Measurements from ENCODE around the gene SAMD8. TPM values are rescaled to one million over a fixed set of nuclear protein-coding genes. Genes with fewer than 3 reads are reported as not detected.

The SAMD8 gene
- total and polyA plus RNA-seq, 2 experiments from 2014 or later = 10.7 to 29.2 TPM

DNA sequence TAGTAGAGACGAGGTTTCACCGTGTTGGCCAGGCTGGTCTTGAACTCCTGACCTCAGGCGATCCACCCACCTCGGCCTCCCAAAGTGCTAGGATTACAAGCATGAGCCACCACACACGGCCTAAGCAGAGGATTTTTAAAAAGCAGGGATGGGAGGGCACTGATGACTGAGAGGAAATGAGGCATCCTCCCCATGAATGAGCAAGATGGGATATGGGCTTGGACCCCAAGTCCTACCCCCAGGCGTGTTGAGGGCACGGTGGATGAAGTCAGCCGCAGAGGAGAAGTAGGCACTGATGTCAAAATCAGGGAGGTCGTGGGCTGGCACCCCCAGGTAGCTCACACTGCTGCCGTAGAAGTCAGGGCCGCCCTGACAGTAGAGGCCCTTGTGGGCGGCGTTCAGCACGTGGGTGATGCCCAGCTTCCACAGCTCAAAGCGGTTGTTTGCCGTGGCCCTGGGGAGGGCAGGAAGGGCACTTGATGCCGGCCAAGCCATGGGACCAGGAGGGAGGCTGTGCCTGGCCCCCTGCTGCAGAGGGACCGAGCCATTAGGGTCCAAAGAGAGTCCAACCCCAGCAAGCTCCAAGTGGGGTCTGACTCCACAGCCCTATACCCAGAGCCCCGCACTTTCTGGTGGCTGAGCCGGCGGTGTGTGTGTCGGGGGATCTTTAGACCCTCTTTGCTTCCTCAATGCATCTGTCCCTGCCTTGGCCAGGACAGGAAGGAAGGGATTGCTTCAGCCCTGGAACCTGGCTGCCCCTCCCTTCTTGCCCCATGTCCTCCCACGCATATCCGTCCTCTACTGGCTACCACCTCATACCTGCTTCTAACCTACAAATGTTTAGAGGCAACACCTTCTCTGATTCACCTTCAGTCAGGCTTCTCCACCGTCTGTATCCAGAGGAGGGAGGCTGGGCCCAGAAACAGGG, 3.4 kb upstream of the SAMD8 start:
- TF ChIP-seq EZH2 (IDR thresholded peaks at IDR 0.05; ENCODE audit: borderline replicate concordance) (no peak), EZH2phosphoT487 (IDR thresholded peaks at IDR 0.05; ENCODE audit: low read depth, severe bottlenecking, unreplicated experiment) (no peak)
- TF ChIP-seq, protein P1, sequence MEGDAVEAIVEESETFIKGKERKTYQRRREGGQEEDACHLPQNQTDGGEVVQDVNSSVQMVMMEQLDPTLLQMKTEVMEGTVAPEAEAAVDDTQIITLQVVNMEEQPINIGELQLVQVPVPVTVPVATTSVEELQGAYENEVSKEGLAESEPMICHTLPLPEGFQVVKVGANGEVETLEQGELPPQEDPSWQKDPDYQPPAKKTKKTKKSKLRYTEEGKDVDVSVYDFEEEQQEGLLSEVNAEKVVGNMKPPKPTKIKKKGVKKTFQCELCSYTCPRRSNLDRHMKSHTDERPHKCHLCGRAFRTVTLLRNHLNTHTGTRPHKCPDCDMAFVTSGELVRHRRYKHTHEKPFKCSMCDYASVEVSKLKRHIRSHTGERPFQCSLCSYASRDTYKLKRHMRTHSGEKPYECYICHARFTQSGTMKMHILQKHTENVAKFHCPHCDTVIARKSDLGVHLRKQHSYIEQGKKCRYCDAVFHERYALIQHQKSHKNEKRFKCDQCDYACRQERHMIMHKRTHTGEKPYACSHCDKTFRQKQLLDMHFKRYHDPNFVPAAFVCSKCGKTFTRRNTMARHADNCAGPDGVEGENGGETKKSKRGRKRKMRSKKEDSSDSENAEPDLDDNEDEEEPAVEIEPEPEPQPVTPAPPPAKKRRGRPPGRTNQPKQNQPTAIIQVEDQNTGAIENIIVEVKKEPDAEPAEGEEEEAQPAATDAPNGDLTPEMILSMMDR (IDR thresholded peaks at IDR 0.05; ENCODE audit: poor library complexity) = no peak
- no peak overlapping the region for H3K4me2 ChIP-seq
- H3K36me3 ChIP-seq (replicated peaks; ENCODE audit: insufficient read depth, low read depth) = no peaks in the 10 kb centered on the region
- peaks cover 5% of the 10 kb centered on the region for H3K4me1 ChIP-seq (ENCODE audit: insufficient read depth)
- H3K9me3 ChIP-seq (ENCODE audit: low read depth) = no peaks in the 10 kb centered on the region
- H3K4me3 ChIP-seq = no peak overlapping the region
- DNase-seq (ENCODE audit: low spot score) = no peak
- peaks cover 5% of the 10 kb centered on the region for H3K79me2 ChIP-seq
- no peaks in the 10 kb centered on the region for H4K20me1 ChIP-seq (ENCODE audit: insufficient read depth, poor library complexity, severe bottlenecking)
- H3K9me2 ChIP-seq (replicated peaks; ENCODE audit: insufficient read depth) = no peaks in the 10 kb centered on the region
- peak overlapping the region; percentile 24 for H2AFZ ChIP-seq
- 91% methylated on average over 25 of the region's 25 CpGs for WGBS (ENCODE audit: low lambda C conversion rate, missing lambda C conversion rate)
- peak overlapping the region; percentile 40 for H3K27ac ChIP-seq
- H3K27me3 ChIP-seq = no peaks in the 10 kb centered on the region

DNA sequence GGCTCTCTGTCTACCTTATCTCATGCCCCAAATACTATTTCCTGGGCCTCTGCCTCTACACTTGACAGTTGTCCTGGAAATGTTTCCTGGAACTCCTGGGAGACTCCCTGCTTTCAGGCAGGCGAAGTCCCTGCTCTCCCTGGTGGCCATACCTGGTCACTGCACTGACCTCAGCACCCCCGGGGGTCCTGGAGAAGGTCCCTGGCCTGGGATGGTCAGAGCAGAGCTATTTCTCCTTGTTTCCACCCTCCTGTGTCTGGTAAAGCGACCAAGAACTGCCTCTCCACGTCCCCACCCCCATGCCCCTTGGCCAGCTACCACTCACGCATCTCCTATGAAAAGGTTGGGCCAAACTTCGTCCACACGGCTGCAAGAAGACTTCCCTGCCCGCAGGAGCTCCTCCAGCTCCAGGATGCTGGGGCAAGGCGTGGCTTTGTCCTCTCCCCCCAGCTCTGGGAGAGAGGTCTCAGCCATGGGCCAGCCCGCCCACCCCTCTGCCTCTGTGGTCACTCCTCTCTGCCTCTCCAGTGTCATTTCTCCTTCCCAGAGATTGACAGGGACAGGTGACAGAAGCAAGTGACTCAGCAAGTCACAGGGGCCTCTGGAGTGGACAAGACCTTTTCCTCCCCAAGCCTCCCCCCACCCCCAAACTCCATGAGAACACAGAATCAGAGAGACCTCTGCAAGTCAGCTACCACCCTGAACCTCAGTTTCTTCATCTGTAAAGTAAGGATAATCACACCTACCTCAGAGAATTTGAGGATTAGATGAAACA, 2.6 kb upstream of the SAMD8 start:
- no peaks in the 10 kb centered on the region for H3K36me3 ChIP-seq (replicated peaks; ENCODE audit: insufficient read depth, low read depth)
- H3K79me2 ChIP-seq = peaks cover 14% of the 10 kb centered on the region
- H3K9me3 ChIP-seq (ENCODE audit: low read depth) = no peaks in the 10 kb centered on the region
- peaks cover 6% of the 10 kb centered on the region for H4K20me1 ChIP-seq (ENCODE audit: insufficient read depth, poor library complexity, severe bottlenecking)
- no peak overlapping the region for H3K4me2 ChIP-seq
- H3K4me1 ChIP-seq (ENCODE audit: insufficient read depth) = peaks cover 13% of the 10 kb centered on the region
- peak overlapping the region; percentile 24 for H2AFZ ChIP-seq
- no peak overlapping the region for H3K4me3 ChIP-seq
- WGBS (ENCODE audit: low lambda C conversion rate, missing lambda C conversion rate) = 68% methylated on average over 10 of the region's 10 CpGs
- H3K27ac ChIP-seq = peak overlapping the region; percentile 40
- no peaks in the 10 kb centered on the region for H3K27me3 ChIP-seq
- peak; percentile 58 for DNase-seq (ENCODE audit: low spot score)
- TF ChIP-seq EZH2phosphoT487 (IDR thresholded peaks at IDR 0.05; ENCODE audit: low read depth, severe bottlenecking, unreplicated experiment) = no peak
- TF ChIP-seq, protein P1 (IDR thresholded peaks at IDR 0.05; ENCODE audit: poor library complexity) = peak; percentile 52
- no peaks in the 10 kb centered on the region for H3K9me2 ChIP-seq (replicated peaks; ENCODE audit: insufficient read depth)

- H3K9me3 ChIP-seq (ENCODE audit: low read depth) = no peaks in the 10 kb centered on the region
- peaks cover 14% of the 10 kb centered on the region for H3K4me1 ChIP-seq (ENCODE audit: insufficient read depth)
- DNase-seq (ENCODE audit: low spot score) = no peak
- no peak overlapping the region for H3K4me3 ChIP-seq
- H3K27me3 ChIP-seq = no peaks in the 10 kb centered on the region
- peaks cover 19% of the 10 kb centered on the region for H3K79me2 ChIP-seq
- peaks cover 12% of the 10 kb centered on the region for H4K20me1 ChIP-seq (ENCODE audit: insufficient read depth, poor library complexity, severe bottlenecking)
- no peak overlapping the region for H3K27ac ChIP-seq
- H3K36me3 ChIP-seq (replicated peaks; ENCODE audit: insufficient read depth, low read depth) = no peaks in the 10 kb centered on the region
- no peak for TF ChIP-seq EZH2 (IDR thresholded peaks at IDR 0.05; ENCODE audit: borderline replicate concordance)
- TF ChIP-seq EZH2phosphoT487 (IDR thresholded peaks at IDR 0.05; ENCODE audit: low read depth, severe bottlenecking, unreplicated experiment) = no peak
- TF ChIP-seq, protein P1 (IDR thresholded peaks at IDR 0.05; ENCODE audit: poor library complexity) = no peak
- H2AFZ ChIP-seq = no peak overlapping the region
- H3K4me2 ChIP-seq = no peak overlapping the region
- WGBS (ENCODE audit: low lambda C conversion rate, missing lambda C conversion rate) = 100% methylated on average over 1 of the region's 1 CpG
- H3K9me2 ChIP-seq (replicated peaks; ENCODE audit: insufficient read depth) = no peaks in the 10 kb centered on the region
Measured at GRCh38 chr10:75109459-75109778, 2.0 kb upstream of the SAMD8 start.
